A549 (cell line): ENCODE measurements around the gene EFS. TPM values are rescaled to one million over a fixed set of nuclear protein-coding genes. Genes with fewer than 3 reads are reported as not detected.

ENCODE experiments used
- ATAC-seq, 2 experiments: fragments of 200-7000 bp in 1 of 2; fragments of >200 bp in 1 of 2; cut with Nextera tagmentation in 1 of 2; cut with Tn5 transposase in 1 of 2; 3 replicates each; pipeline versions ENCODE4 v1.8.0 to v1.9.1; 2018 to 2020; ENCODE audit warnings: mild to moderate bottlenecking in 1 of 2, moderate library complexity in 1 of 2
- CTCF ChIA-PET: fragments of 300-600 bp; sonication (Branson Sonifier 250); formaldehyde crosslinking; extraction: SDS; loops from one replicate; lab custom pipeline; 2021; ENCODE audit warnings: antibody characterized with exemption, inconsistent platforms; lab: Yijun Ruan, JAX
- POLR2A ChIA-PET: fragments of 350-600 bp; formaldehyde crosslinking; extraction: SDS; loops from one replicate; lab custom pipeline; 2021; ENCODE audit warnings: antibody characterized with exemption, inconsistent platforms; lab: Yijun Ruan, JAX
- DNase-seq, 2 experiments: peaks; one replicate each; pipeline versions ENCODE4 v3.0.0 to v3.0.0-alpha.2; 2011 to 2016; ENCODE audit warnings: low read depth in 1 of 2, low spot score in 1 of 2
- FAIRE-seq: peaks from 2 replicates; lab custom pipeline; 2011; peaks lifted over from hg19 to GRCh38; lab: Jason Lieb, UNC
- H3K27ac ChIP-seq, 2 experiments: fragments of >200 bp; sonication (Bioruptor Twin); formaldehyde crosslinking; 3 replicates each; pipeline ENCODE4 v1.5.1; 2016 to 2017
- H3K4me1 ChIP-seq: fragments of >200 bp; sonication (Bioruptor Twin); formaldehyde crosslinking; 3 replicates; pipeline ENCODE4 v1.6.1; 2016
- H3K4me2 ChIP-seq: fragments of >200 bp; sonication (Bioruptor Twin); formaldehyde crosslinking; 3 replicates; pipeline ENCODE4 v1.6.1; 2016
- H3K4me3 ChIP-seq: fragments of >200 bp; sonication (Bioruptor Twin); formaldehyde crosslinking; 3 replicates; pipeline ENCODE4 v1.5.1; 2016
- H3K9me3 ChIP-seq: fragments of >200 bp; sonication (Bioruptor Twin); formaldehyde crosslinking; 3 replicates; pipeline ENCODE4 v1.6.1; 2016
- E2F6 ChIP-seq: IDR thresholded peaks from 2 replicates; pipeline ENCODE4 v1.6.1; 2012; ENCODE audit warnings: low read depth, borderline replicate concordance
- FOSL2 ChIP-seq, 2 experiments: fragments of 450-650 bp in 1 of 2; fragments of >200 bp in 1 of 2; sonication (Bioruptor Twin) in 1 of 2; formaldehyde crosslinking; IDR thresholded peaks; 2 replicates each; pipeline versions ENCODE4 v1.5.0 to v1.6.1; 2016 to 2020; ENCODE audit warnings: mild to moderate bottlenecking in 1 of 2, moderate library complexity in 1 of 2
- GATA3 ChIP-seq: IDR thresholded peaks from 2 replicates; pipeline ENCODE4 v1.6.1; 2012; ENCODE audit warnings: borderline replicate concordance
- HEYL ChIP-seq: fragments of 250-450 bp; sonication (Bioruptor Pico); IDR thresholded peaks from 2 replicates; pipeline ENCODE4 v1.8.0; 2021; ENCODE audit warnings: mild to moderate bottlenecking, moderate library complexity
- HOXB5 ChIP-seq: fragments of 250-450 bp; sonication (Bioruptor Pico); IDR thresholded peaks from 2 replicates; pipeline ENCODE4 v1.5.0; 2020; ENCODE audit warnings: mild to moderate bottlenecking, moderate library complexity
- KDM5A ChIP-seq: fragments of 200-600 bp; sonication (generic); IDR thresholded peaks from 2 replicates; pipeline ENCODE4 v1.6.1; 2016; ENCODE audit warnings: antibody characterized with exemption, mild to moderate bottlenecking
- MAX ChIP-seq: IDR thresholded peaks from 2 replicates; pipeline ENCODE4 v1.6.1; 2012
- MYC ChIP-seq: IDR thresholded peaks from 2 replicates; pipeline ENCODE4 v1.6.1; 2012; ENCODE audit warnings: mild to moderate bottlenecking, inconsistent platforms, low read length, improper control_type of control experiment, borderline replicate concordance
- PHF8 ChIP-seq: fragments of 200-600 bp; sonication (generic); IDR thresholded peaks from 2 replicates; pipeline ENCODE4 v1.6.1; 2016; ENCODE audit warnings: low read depth, mild to moderate bottlenecking, antibody characterized with exemption, moderate library complexity, borderline replicate concordance
- POLR2A ChIP-seq: IDR thresholded peaks from 2 replicates; pipeline ENCODE4 v1.6.1; 2012; ENCODE audit warnings: mild to moderate bottlenecking, low read length
- RNF2 ChIP-seq: fragments of 200-600 bp; sonication (generic); IDR thresholded peaks from 2 replicates; pipeline ENCODE4 v1.6.1; 2016; ENCODE audit warnings: low read depth, mild to moderate bottlenecking, antibody characterized with exemption, moderate library complexity, borderline replicate concordance
- SMC3 ChIP-seq: fragments of >200 bp; sonication (Bioruptor Twin); formaldehyde crosslinking; IDR thresholded peaks from 3 replicates; pipeline ENCODE4 v1.6.1; 2018; ENCODE audit warnings: inconsistent platforms
- ZNF302 ChIP-seq: fragments of 250-450 bp; sonication (Bioruptor Pico); IDR thresholded peaks from 2 replicates; pipeline ENCODE4 v1.9.0; 2021; ENCODE audit warnings: inconsistent platforms, mild to moderate bottlenecking, moderate library complexity
- WGBS: methylation state at CpG from one replicate; pipeline ENCODE4 v1.1.6; 2017; ENCODE audit errors: missing lambda C conversion rate; 5-methylcytosine and 5-hydroxymethylcytosine counted together
- polyA plus RNA-seq, 4 experiments: library from polyadenylated mRNA; depleted of rRNA in 3 of 4; stranded (reverse); fragments of >200 nt; fragmentation: RNase III in 1 of 4; extraction: RNeasy Plus Mini Kit Qiagen cat#74134 plus additional on column Dnase treatment in 1 of 4; gene quantifications; 2 replicates in 3 of 4; 3 replicates in 1 of 4; pipeline ENCODE4 v1.2.3, GENCODE V29; 2011 to 2017

EFS gene
- polyA plus RNA-seq, 2 of the 4 experiments (the other 2 are of a cell fraction), result not detected

DNA sequence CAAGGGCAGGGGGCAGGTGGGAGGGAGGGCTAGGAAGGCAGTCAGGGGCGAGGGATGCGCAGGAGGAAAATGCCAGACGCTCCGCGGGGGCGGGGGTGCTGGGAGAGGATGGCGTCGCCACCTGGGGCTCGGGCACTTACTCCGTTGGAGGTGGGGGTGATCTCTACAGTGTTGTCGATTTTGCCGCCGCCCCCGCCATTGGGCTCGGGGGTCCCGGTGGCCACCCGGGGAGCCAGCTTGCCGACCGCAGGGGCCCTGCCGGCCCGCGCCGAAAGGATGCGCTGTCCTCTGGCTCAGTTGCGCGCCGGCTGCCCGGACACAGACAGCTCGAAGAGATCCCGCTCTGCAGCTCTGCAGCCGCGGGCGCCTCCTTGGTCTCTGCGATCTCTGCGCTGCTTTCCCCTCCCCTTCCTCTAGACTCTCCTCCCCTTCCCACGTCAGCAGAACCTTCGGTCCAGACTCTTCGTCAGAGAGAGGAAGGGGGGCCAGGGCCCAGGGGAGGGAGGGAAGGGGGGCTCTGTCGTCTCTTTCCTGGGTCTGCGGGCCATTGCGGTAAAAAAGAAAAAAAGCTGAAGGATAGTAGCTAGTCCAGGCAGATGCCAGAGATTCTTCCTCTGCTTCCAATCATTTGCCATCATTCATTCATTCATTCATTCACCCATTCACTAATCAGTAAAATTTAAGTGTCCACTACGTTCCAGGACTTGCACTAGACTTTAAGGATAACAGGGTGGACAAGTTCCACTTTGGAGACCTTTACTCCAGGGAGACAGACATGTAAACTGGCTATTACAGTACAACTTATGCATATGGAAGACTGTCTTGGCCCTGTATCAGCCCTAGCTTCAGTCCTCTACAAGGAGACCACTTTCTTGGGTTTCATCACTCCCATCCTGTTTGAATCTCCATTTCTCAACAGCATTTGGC is 12.2 kb downstream of the EFS start, which contains the start of gene SLC22A17:
Gene SLC22A17 (minus strand): TSS at position 382 of the 927 bp plus-strand sequence.
- no peak for FAIRE-seq
- no peaks in the 10 kb centered on the region for H3K9me3 ChIP-seq
- H3K4me2 ChIP-seq, result peak within 1 kb of the TSS; percentile 83
- ATAC-seq, result peak; percentile 88 to 96
- H3K4me3 ChIP-seq, result peak within 1 kb of the TSS; percentile 52
- 3% methylated on average over 39 of the region's 42 CpGs for WGBS
- POLR2A ChIA-PET, result interaction anchor here (0.6 kb wide), 1 partner anchor 9 kb away, joined by 3 read pairs; no protein-coding TSS in a partner anchor
- CTCF ChIA-PET, result interaction anchor here (0.9 to 3.2 kb wide), 9 partner anchors 9 to 45 kb away, joined by 3 to 24 read pairs (median 5); partner anchors contain the start of gene BCL2L2
- DNase-seq, result peak; percentile 60 to 65
- H3K27ac ChIP-seq, result peak within 1 kb of the TSS; percentile 38 to 83; a peak in 5 of 6 replicates
- H3K4me1 ChIP-seq, result 0 out of 3 replicates have a peak, but pooled peaks cover 3% of the 10 kb centered on the region
- TF ChIP-seq PHF8 (peak; percentile 31; the same call in 1 of the 2 replicates), RNF2 (no peak; the same call in 1 of the 2 replicates), SMC3 (no peak), POLR2A (peak; percentile 84), MYC (no peak), MAX (no peak)

- POLR2A ChIA-PET, result interaction anchor here (0.6 kb wide), 1 partner anchor 10 kb away, joined by 3 read pairs; no protein-coding TSS in a partner anchor
- CTCF ChIA-PET, result interaction anchor here (0.6 to 3.2 kb wide), 10 partner anchors 9 to 1824 kb away, joined by 3 to 24 read pairs (median 4); partner anchors contain the start of genes BCL2L2 and PABPN1
- FAIRE-seq (no peak), DNase-seq (no peak), ATAC-seq (peak; percentile 7 to 60; a peak in 4 of 6 replicates)
- H3K27ac ChIP-seq, result peak overlapping the region; percentile 38 to 83; a peak in 5 of 6 replicates
- H3K4me3 ChIP-seq, result peak overlapping the region; percentile 52
- H3K4me1 ChIP-seq, result 0 out of 3 replicates have a peak, but pooled peaks cover 3% of the 10 kb centered on the region
- no peak for TF ChIP-seq FOSL2 (IDR thresholded peaks at IDR 0.05)
- TF ChIP-seq FOSL2 (CRISPR knock-in tag; IDR thresholded peaks at IDR 0.05), result no peak
- TF ChIP-seq E2F6, result no peak
- H3K4me2 ChIP-seq, result peak overlapping the region; percentile 83
- WGBS, result 41% methylated on average over 16 of the region's 61 CpGs
- H3K9me3 ChIP-seq, result no peaks in the 10 kb centered on the region
These were observed 13.1 kb downstream of the EFS start for GRCh38 chr14:23351681-23352505.

- POLR2A ChIA-PET, result no interaction called here
- H3K4me1 ChIP-seq, result 0 out of 3 replicates have a peak, but pooled peaks cover 3% of the 10 kb centered on the region
- DNase-seq, result no peak
- no peak for TF ChIP-seq HEYL (CRISPR knock-in tag)
- TF ChIP-seq E2F6, result no peak
- TF ChIP-seq GATA3, result no peak
- TF ChIP-seq ZNF302, result no peak
- no peak for TF ChIP-seq KDM5A
- no peak for TF ChIP-seq HOXB5 (CRISPR knock-in tag)
- no peaks in the 10 kb centered on the region for H3K9me3 ChIP-seq
- H3K27ac ChIP-seq, result no peak overlapping the region
- H3K4me3 ChIP-seq, result no peak overlapping the region
- CTCF ChIA-PET, result interaction anchor here (0.6 to 1.8 kb wide), 4 partner anchors 11 to 779 kb away, joined by 3 to 9 read pairs (median 4); no protein-coding TSS in a partner anchor
- no peak overlapping the region for H3K4me2 ChIP-seq
- WGBS, result 64% methylated on average over 8 of the region's 8 CpGs
- FAIRE-seq, result no peak
- ATAC-seq, result no peak
These were observed 15.7 kb downstream of the EFS start for GRCh38 chr14:23349156-23349845.
